Activated CD4-positive, alpha-beta T cell treated with anti-CD3 and anti-CD28 coated beads, Interleukin-2, amount 10 ng/mL, durations not matched to agents 24 days and 14 days (primary cell): Measurements from ENCODE around the gene FAM47E. TPM values are rescaled to one million over a fixed set of nuclear protein-coding genes. Genes with fewer than 3 reads are reported as not detected.

Experiments
- DNase-seq: peaks from one replicate; pipeline ENCODE4 v3.0.0; 2022
- H3K27ac Mint-ChIP-seq: one replicate; pipeline ENCODE4 v1.8.0; 2022; ENCODE audit warnings: mild to moderate bottlenecking, mixed read lengths
- H3K27me3 Mint-ChIP-seq: one replicate; pipeline ENCODE4 v1.8.0; 2022; ENCODE audit warnings: mixed read lengths
- H3K36me3 Mint-ChIP-seq: one replicate; pipeline ENCODE4 v1.8.0; 2022; ENCODE audit warnings: low read depth, mild to moderate bottlenecking, mixed read lengths
- H3K4me1 Mint-ChIP-seq: one replicate; pipeline ENCODE4 v1.8.0; 2021; ENCODE audit warnings: mixed read lengths
- H3K4me3 Mint-ChIP-seq: one replicate; pipeline ENCODE4 v1.8.0; 2022; ENCODE audit warnings: mild to moderate bottlenecking, moderate library complexity, mixed read lengths
- H3K9me3 Mint-ChIP-seq: one replicate; pipeline ENCODE4 v1.8.0; 2021; ENCODE audit warnings: mixed read lengths
- intact Hi-C: fragments of 100-400 bp; cut with micrococcal nuclease; formaldehyde crosslinking; loops from one replicate; pipeline ENCODE4 v1.15.1; 2023
- total RNA-seq: library from RNA; stranded (reverse); gene quantifications from 2 replicates; pipeline ENCODE4 v1.2.3, GENCODE V29; 2022

The FAM47E gene
- total RNA-seq, 1 donor from 2014 or later: not detected

DNA sequence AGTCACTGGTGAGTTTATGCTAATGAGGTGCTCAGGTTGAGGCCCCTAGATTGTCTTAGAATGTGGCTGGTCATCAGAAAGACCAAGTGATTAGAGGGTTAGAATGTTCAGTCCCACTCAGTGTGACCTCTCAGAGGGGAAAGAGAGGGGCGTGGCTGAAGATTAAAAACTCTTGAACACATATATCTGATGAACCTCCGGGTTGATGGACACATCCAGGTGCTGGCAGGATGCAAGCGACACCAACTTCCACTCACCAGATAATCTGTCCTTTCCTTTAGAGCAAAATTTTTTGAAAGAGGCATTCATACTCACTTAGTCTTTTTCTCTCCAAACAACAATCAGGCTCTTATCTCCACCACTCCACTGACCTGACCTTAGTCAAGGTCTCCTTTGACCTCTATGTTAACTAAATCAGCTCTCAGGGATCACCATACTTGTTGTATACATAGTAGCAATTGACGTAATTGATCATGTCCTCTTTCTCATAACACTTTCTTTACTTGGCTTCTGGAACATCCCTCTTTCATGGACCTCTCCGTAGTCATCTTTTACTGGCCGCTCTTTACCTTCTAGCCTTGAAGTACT lies 14.2 kb downstream of the FAM47E start:
- Mint-ChIP-seq H3K36me3 (no peaks in the 10 kb centered on the region), H3K4me3 (no peak overlapping the region), H3K27ac (no peak overlapping the region), H3K27me3 (peaks cover 10% of the 10 kb centered on the region), H3K4me1 (no peaks in the 10 kb centered on the region), H3K9me3 (no peaks in the 10 kb centered on the region)
- no peak for DNase-seq
- intact Hi-C loops: no loop called here

DNA sequence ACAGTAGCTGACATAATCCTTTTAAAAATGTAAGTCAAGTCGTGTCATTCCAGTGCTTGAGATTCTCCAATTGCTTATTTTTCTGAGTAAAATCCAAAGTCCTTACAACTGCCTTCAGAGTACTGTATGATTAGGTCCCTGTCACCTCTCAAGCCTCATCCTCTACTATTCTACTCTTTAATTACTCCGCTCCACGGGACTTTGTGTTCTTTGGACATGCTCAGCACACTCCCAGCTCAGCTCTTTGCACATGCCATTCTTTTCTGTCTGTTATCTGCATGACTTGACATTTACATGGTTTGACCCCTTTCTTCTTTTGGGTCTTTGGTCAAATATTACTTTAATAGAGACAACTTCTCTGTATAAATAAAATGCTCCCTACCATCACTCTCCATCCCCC lies 15.1 kb downstream of the FAM47E start:
- Mint-ChIP-seq H3K27ac (no peak overlapping the region), H3K4me3 (no peak overlapping the region), H3K4me1 (no peaks in the 10 kb centered on the region), H3K36me3 (no peaks in the 10 kb centered on the region), H3K9me3 (no peaks in the 10 kb centered on the region), H3K27me3 (peaks cover 10% of the 10 kb centered on the region)
- DNase-seq: no peak
- intact Hi-C loops: no loop called here

DNA sequence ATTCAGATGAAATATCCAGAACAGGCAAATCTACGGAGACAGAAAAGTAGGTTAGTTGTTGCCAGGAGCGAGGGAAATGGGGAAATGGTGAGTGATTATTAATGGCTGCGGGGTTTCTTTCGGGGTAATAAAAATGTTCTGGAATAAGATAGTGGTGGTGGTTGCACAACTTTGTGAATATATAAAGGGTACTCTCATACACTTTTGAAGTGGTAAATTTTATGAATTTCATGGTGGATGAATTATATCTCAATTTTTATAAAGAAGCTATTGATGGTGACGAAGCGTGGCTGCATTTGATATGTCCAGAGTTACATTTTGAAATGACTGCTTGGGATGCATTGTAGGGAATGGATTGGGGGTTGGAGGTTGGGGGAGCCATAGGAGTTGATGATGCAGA lies 16.3 kb downstream of the FAM47E start:
- H3K4me3 Mint-ChIP-seq: no peak overlapping the region
- H3K27me3 Mint-ChIP-seq: peaks cover 13% of the 10 kb centered on the region
- no peak for DNase-seq
- intact Hi-C loops: no loop called here
- no peaks in the 10 kb centered on the region for H3K9me3 Mint-ChIP-seq
- no peaks in the 10 kb centered on the region for H3K4me1 Mint-ChIP-seq
- no peak overlapping the region for H3K27ac Mint-ChIP-seq
- no peaks in the 10 kb centered on the region for H3K36me3 Mint-ChIP-seq

DNA sequence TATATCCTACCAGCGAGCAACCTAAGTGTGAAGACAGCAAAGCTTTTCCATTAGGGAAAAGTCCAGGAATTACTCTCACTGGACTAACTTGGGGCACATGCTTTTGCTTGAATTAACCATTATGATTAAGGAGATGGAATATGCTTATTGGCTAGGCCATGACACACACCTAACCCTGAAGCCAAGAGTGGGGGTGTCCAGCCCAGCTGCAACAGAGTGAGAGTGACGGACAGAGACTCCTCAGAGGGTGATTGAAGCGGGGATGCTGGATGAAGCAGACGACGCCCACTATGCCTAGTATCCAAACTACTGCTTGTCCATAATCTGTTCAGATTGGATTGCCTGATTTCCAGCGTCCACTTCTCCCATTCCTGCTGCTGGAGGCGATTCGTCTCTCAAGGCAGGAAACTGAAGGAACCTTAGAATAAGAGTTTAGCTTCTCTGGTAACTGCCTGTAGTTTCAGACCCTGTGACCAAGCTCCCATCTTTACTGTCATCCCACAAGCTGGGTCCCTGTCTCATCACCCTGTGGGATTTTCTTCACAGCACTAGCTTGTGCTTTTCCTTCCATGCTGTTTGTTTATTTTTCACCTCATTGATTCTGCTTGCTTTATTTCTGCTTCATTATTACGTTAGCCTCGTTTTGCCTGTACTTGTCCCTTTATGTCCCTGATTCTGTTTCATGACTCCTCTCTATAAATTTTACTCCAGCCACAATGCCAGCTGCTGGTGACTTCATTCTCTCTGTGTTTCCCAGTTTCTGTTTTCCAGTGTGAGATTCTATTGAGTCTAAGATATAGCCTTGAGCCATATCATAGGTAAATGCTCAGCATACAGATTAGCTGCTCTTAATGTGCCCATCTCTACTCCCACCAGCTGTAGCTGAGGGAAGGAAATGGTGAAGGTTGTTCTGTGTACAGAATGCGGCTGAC lies 19.0 kb downstream of the FAM47E start:
- intact Hi-C loops: no loop called here
- Mint-ChIP-seq H3K27me3 (peaks cover 29% of the 10 kb centered on the region), H3K36me3 (no peaks in the 10 kb centered on the region), H3K27ac (no peak overlapping the region), H3K4me1 (no peaks in the 10 kb centered on the region), H3K4me3 (no peak overlapping the region), H3K9me3 (no peaks in the 10 kb centered on the region)
- DNase-seq: no peak

DNA sequence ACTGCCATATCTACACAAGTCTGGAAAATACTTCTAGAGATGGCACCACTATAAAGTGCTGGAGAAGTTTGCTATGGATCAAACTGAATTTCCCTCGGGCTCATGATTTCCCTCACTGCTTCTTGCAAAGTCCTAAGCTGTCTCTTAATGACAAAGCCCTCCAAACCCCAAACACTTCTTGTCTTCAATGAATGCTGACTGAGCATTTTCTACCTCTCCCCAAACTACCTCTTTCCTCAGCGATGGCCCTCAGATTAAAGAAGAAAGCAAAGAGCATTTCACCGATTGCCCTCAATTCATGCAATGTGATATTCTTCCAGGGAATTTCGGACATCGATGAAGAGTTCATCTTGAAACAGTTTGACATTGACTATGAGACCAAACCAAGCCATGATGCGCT lies 19.7 kb downstream of the FAM47E start:
- no peak for DNase-seq
- intact Hi-C loops: no loop called here
- H3K4me3 Mint-ChIP-seq: no peak overlapping the region
- no peaks in the 10 kb centered on the region for H3K36me3 Mint-ChIP-seq
- H3K4me1 Mint-ChIP-seq: no peaks in the 10 kb centered on the region
- H3K27me3 Mint-ChIP-seq: peaks cover 32% of the 10 kb centered on the region
- no peak overlapping the region for H3K27ac Mint-ChIP-seq
- H3K9me3 Mint-ChIP-seq: no peaks in the 10 kb centered on the region

DNA sequence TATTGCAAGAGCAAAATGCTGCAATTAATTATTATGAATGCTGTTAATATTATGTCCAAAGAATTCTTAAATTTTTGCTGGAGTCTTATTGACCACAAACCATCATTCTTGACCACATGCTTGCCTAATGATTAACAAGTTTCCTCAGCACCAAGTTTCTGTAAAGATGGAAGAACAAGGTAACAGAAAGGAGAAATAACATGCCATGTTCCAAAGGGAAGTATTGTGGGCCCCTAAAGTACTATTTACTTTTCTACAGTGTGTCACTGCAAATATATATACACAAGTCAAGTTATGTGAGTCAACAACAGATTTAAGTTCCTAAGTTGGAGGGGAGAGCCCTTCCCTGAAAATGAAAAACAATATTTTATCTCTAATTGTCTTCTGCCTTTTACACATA lies 20.6 kb downstream of the FAM47E start:
- H3K9me3 Mint-ChIP-seq: no peaks in the 10 kb centered on the region
- H3K4me1 Mint-ChIP-seq: no peaks in the 10 kb centered on the region
- H3K27me3 Mint-ChIP-seq: peaks cover 32% of the 10 kb centered on the region
- no peak overlapping the region for H3K27ac Mint-ChIP-seq
- no peak for DNase-seq
- intact Hi-C loops: no loop called here
- no peaks in the 10 kb centered on the region for H3K36me3 Mint-ChIP-seq
- no peak overlapping the region for H3K4me3 Mint-ChIP-seq

DNA sequence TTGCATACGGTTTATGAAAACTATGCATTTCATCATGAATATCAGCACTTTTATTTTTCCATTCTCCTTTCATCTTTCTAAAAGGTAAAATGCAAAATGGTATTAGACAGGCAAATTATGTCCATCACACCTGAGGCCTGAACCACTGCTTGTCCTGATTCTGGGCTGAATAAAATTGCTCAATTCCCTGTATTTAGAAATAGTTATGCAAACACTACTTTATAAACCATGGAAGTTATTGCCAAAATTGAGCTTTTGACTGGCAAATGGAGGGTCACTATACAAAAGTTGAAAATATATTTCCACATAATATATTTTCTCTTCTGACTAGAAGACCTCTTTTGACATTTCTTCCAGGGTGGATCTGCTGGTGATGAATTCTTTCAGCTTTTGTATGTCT lies 21.1 kb downstream of the FAM47E start:
- H3K27ac Mint-ChIP-seq: no peak overlapping the region
- H3K27me3 Mint-ChIP-seq: peaks cover 33% of the 10 kb centered on the region
- no peak for DNase-seq
- no peaks in the 10 kb centered on the region for H3K36me3 Mint-ChIP-seq
- H3K9me3 Mint-ChIP-seq: no peaks in the 10 kb centered on the region
- no peaks in the 10 kb centered on the region for H3K4me1 Mint-ChIP-seq
- H3K4me3 Mint-ChIP-seq: no peak overlapping the region
- intact Hi-C loops: no loop called here

DNA sequence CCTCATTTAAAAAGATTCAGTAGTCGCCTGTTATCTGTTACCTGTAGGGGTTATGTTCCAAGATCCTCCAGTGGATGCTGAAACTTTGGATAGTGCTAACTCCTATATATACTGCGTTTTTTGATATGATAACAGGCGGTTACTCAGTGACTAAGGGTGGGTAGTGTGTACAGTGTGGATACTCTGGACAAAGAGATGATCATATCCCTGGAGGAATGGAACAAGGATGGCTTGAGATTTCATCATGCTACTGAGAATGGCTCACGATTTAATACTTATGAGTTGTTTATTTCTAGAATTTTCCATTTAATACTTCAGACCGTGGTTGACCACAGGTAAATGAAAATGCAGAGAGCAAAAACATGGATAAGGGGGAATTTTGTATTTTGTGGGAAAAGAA lies 21.5 kb downstream of the FAM47E start:
- Mint-ChIP-seq H3K27ac (no peak overlapping the region), H3K4me3 (no peak overlapping the region)

DNA sequence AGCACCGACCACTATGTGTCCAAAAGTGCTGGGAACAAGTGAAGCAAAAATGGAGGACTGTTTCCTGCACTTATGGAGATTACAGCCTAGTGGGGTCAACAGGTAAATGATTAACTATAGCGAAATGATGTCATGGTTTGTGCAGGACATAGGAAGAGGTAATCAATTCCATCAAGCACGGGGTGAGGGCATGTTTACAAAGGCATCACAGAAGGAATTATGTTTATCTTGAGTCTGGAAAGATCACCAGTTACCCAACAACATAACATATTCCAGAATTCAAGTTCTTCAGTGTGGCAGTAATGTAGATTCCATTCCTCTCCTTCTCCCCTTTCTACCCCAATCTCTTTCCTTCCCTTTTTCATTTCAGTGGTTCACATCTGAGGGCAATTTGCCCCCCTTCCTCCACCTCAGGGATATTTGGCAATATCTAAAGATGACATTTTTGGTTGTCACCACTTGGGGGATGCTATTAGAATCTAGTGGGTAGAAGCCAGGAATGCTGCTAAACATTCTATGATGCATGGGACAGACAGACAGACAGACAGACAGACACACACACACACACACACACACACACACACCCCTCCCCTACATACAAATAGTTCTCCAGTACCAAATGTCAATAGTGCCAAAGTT lies 24.1 kb downstream of the FAM47E start:
- Mint-ChIP-seq H3K36me3 (no peaks in the 10 kb centered on the region), H3K27me3 (peaks cover 38% of the 10 kb centered on the region), H3K4me1 (no peaks in the 10 kb centered on the region), H3K27ac (no peak overlapping the region), H3K9me3 (no peaks in the 10 kb centered on the region), H3K4me3 (no peak overlapping the region)
- DNase-seq: no peak
- intact Hi-C loops: no loop called here

More for the DNA sequence above, 21.5 kb downstream of the FAM47E start:
- no peaks in the 10 kb centered on the region for H3K4me1 Mint-ChIP-seq
- H3K27me3 Mint-ChIP-seq: peaks cover 36% of the 10 kb centered on the region
- no peaks in the 10 kb centered on the region for H3K9me3 Mint-ChIP-seq
- intact Hi-C loops: no loop called here
- H3K36me3 Mint-ChIP-seq: no peaks in the 10 kb centered on the region
- no peak for DNase-seq

DNA sequence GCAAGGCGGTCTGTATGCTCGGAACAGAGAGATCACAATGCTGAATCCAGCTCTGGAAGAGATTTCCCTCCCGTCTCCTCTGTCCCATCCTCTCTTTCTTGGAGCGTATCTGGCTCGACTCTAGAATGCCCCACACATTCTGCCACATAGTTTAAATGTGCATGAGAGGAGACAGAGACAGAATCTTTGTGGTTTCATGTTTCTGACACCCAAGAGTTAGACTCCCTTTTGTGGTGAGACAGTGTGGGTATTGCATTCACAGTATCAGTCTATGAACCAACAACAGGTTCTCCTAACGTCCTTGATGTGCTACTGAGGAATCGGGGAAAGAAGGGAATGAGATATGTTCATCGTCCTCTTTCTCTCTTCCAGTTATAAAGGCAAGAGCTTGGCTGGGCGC lies 25.3 kb downstream of the FAM47E start:
- no peak overlapping the region for H3K4me3 Mint-ChIP-seq
- intact Hi-C loops: no loop called here
- H3K36me3 Mint-ChIP-seq: no peaks in the 10 kb centered on the region
- no peaks in the 10 kb centered on the region for H3K4me1 Mint-ChIP-seq
- DNase-seq: no peak
- H3K9me3 Mint-ChIP-seq: no peaks in the 10 kb centered on the region
- H3K27me3 Mint-ChIP-seq: peaks cover 30% of the 10 kb centered on the region
- no peak overlapping the region for H3K27ac Mint-ChIP-seq

DNA sequence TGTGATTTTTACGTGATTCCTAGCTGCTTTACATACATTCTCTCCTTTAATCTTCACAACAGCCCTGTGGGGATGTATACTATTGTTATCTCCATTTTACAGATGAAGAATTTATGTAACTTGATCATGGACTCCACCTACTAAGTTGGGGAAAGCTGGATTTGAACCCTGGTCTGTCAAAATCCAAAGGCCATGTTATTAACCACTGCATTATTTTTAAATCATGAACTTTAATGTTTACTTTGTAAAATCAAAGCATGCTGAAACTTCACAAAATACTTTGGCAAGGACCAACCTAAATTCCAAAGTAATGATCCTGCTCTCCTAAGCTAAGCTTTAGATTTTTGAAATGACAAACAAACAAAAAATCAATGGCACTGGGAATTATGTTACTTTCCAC lies 26.1 kb downstream of the FAM47E start:
- intact Hi-C loops: no loop called here
- H3K27me3 Mint-ChIP-seq: peaks cover 28% of the 10 kb centered on the region

DNA sequence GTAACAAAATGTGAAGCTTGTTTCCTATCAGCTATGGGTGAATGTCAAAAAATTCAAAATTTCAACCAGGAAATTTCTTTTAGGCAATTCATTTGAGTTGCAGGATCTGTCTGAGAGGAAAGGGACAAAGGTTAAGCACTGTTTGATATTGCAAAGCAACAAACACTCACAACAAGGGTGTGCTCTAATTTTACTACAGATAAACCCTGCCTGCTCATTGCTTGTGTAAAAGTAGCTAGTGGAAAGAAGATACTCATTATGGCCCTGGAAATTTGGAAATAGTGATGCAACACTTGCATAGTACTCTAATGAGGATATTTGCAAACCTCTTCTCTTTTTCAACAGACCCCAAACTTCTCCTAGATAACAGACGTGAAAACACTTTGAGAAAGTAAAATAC lies 27.1 kb downstream of the FAM47E start:
- Mint-ChIP-seq H3K36me3 (no peaks in the 10 kb centered on the region), H3K27me3 (peaks cover 25% of the 10 kb centered on the region), H3K4me3 (no peak overlapping the region), H3K4me1 (no peaks in the 10 kb centered on the region), H3K27ac (no peak overlapping the region), H3K9me3 (no peaks in the 10 kb centered on the region)
- intact Hi-C loops: no loop called here
- DNase-seq: no peak

More for the DNA sequence above, 26.1 kb downstream of the FAM47E start:
- Mint-ChIP-seq H3K27ac (no peak overlapping the region), H3K36me3 (no peaks in the 10 kb centered on the region), H3K4me3 (no peak overlapping the region), H3K9me3 (no peaks in the 10 kb centered on the region), H3K4me1 (no peaks in the 10 kb centered on the region)
- no peak for DNase-seq

DNA sequence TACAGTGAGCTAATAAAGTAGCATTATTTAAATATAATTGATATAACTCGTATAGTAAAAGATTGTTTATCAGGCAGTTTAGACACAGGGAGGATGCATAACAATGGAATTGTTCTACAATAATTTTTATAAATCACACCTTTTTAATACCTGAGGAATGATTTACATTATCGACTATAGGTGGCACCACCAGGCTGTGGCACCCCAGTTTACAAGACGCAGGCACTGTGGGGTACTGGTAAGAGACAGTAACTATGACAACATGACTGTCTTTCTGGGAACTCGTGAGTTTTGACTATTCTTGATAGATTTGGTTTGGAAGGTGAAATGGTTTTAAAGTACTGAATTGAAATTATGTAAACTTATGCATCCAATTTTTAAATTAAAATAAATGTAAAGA lies 27.9 kb downstream of the FAM47E start:
- Mint-ChIP-seq H3K27me3 (peaks cover 19% of the 10 kb centered on the region), H3K9me3 (no peaks in the 10 kb centered on the region), H3K4me3 (no peak overlapping the region), H3K36me3 (no peaks in the 10 kb centered on the region), H3K27ac (no peak overlapping the region), H3K4me1 (no peaks in the 10 kb centered on the region)
- DNase-seq: peak; percentile 70
- intact Hi-C loops: loop anchor here (1.0 kb wide), 1 partner anchor 99 kb away; no protein-coding TSS in a partner anchor
